ENCODE data around the gene AKT1S1.

Gene AKT1S1

GRCh38 chr19:49877879-49878743 lies 956 bp upstream of the AKT1S1 start (continued):
- TF ChIP-seq ZNF792 (tag by site-specific recombination; IDR thresholded peaks at IDR 0.05) (no peak), ZNF311 (tag by site-specific recombination; IDR thresholded peaks at IDR 0.05; ENCODE audit: borderline replicate concordance) (no peak), ZNF549 (tag by site-specific recombination; IDR thresholded peaks at IDR 0.05) (no peak), KLF17 (tag by site-specific recombination; IDR thresholded peaks at IDR 0.05) (0 out of 2 replicates have a peak, but pooled peaks have one; percentile 11), ZNF529 (tag by site-specific recombination; IDR thresholded peaks at IDR 0.05; ENCODE audit: insufficient replicate concordance) (no peak), ZNF19 (tag by site-specific recombination; IDR thresholded peaks at IDR 0.05; ENCODE audit: low read depth) (no peak), ZBTB49 (tag by site-specific recombination; IDR thresholded peaks at IDR 0.05; ENCODE audit: low read depth) (no peak), ZNF521 (tag by site-specific recombination; IDR thresholded peaks at IDR 0.05) (no peak), ZSCAN4 (tag by site-specific recombination; IDR thresholded peaks at IDR 0.05) (no peak), ZSCAN30 (tag by site-specific recombination; IDR thresholded peaks at IDR 0.05) (no peak), ZNF701 (tag by site-specific recombination; IDR thresholded peaks at IDR 0.05) (no peak), ZBTB6 (tag by site-specific recombination; IDR thresholded peaks at IDR 0.05) (no peak), PRDM1 (tag by site-specific recombination; IDR thresholded peaks at IDR 0.05) (peak; percentile 87), ZNF169 (tag by site-specific recombination; IDR thresholded peaks at IDR 0.05) (no peak), ZNF292 (tag by site-specific recombination; IDR thresholded peaks at IDR 0.05; ENCODE audit: borderline replicate concordance, low read depth) (no peak), HOXD13 (CRISPR knock-in tag; IDR thresholded peaks at IDR 0.05; ENCODE audit: borderline replicate concordance) (no peak), ZNF791 (tag by site-specific recombination; IDR thresholded peaks at IDR 0.05) (no peak), ZNF324 (tag by site-specific recombination; IDR thresholded peaks at IDR 0.05) (no peak), ZNF610 (tag by site-specific recombination; IDR thresholded peaks at IDR 0.05; ENCODE audit: borderline replicate concordance) (no peak), ZNF140 (tag by site-specific recombination; IDR thresholded peaks at IDR 0.05) (no peak), ZNF639 (tag by site-specific recombination; IDR thresholded peaks at IDR 0.05) (no peak), ZNF23 (tag by site-specific recombination; IDR thresholded peaks at IDR 0.05; ENCODE audit: borderline replicate concordance) (no peak), ZNF670 (tag by site-specific recombination; IDR thresholded peaks at IDR 0.05; ENCODE audit: low read depth) (no peak), PATZ1 (tag by site-specific recombination; IDR thresholded peaks at IDR 0.05) (peak; percentile 88), ZIC2 (tag by site-specific recombination; IDR thresholded peaks at IDR 0.05) (no peak), HIC1 (tag by site-specific recombination; IDR thresholded peaks at IDR 0.05) (no peak), ZNF580 (tag by site-specific recombination; IDR thresholded peaks at IDR 0.05) (no peak), ZSCAN16 (tag by site-specific recombination; IDR thresholded peaks at IDR 0.05) (no peak)
